SK-N-SH (cell line): ENCODE data around the gene CIDEB. TPM values are rescaled to one million over a fixed set of nuclear protein-coding genes. Genes with fewer than 3 reads are reported as not detected.

Experiments used
- CTCF ChIA-PET: fragments of 300-600, 350-600 bp; formaldehyde crosslinking; extraction: SDS; loops from one replicate; lab custom pipeline; 2021; lab: Yijun Ruan, JAX
- POLR2A ChIA-PET: fragments of 350-600 bp; sonication (Branson Sonifier 250); formaldehyde crosslinking; extraction: SDS; loops from one replicate; lab custom pipeline; 2020; ENCODE audit warnings: antibody characterized with exemption, inconsistent platforms; lab: Yijun Ruan, JAX
- DNase-seq: peaks from one replicate; pipeline ENCODE4 v3.0.0; 2012
- H2AFZ ChIP-seq: fragments of 200-600 bp; sonication (generic); 2 replicates; pipeline ENCODE4 v1.8.1; 2016; ENCODE audit warnings: antibody characterized with exemption, mild to moderate bottlenecking, low read depth
- H3F3A ChIP-seq: fragments of 200-600 bp; sonication (generic); replicated peaks from 2 replicates; pipeline ENCODE3; 2016; ENCODE audit warnings: antibody characterized with exemption, mild to moderate bottlenecking; ENCODE audit not compliant: insufficient read depth
- H3K27ac ChIP-seq, 2 experiments: fragments of 200-500 bp in 1 of 2; fragments of 200-600 bp in 1 of 2; sonication (Bioruptor generic) in 1 of 2; sonication (generic), shearing (Covaris generic) in 1 of 2; 2 replicates each; pipeline versions ENCODE4 v1.5.1 to v1.6.1; 2014 to 2016; ENCODE audit warnings: low read depth in 2 of 2, inconsistent platforms in 1 of 2, low read length in 1 of 2, mild to moderate bottlenecking in 1 of 2, mixed read lengths in 1 of 2
- H3K27me3 ChIP-seq: fragments of 200-600 bp; sonication (generic), shearing (Covaris generic); 2 replicates; pipeline ENCODE4 v1.6.1; 2016; ENCODE audit warnings: mixed run types; ENCODE audit not compliant: insufficient read depth
- H3K36me3 ChIP-seq, 2 experiments: fragments of 200-500 bp in 1 of 2; fragments of 200-600 bp in 1 of 2; sonication (Bioruptor generic) in 1 of 2; sonication (generic) in 1 of 2; replicated peaks in 1 of 2; 2 replicates each; pipeline versions ENCODE3 to v1.5.1; 2014 to 2016; ENCODE audit warnings: low read length in 1 of 2, mild to moderate bottlenecking in 1 of 2; ENCODE audit not compliant: insufficient read depth in 2 of 2, control insufficient read depth in 1 of 2
- H3K4me1 ChIP-seq, 2 experiments: fragments of 200-500 bp in 1 of 2; fragments of 200-600 bp in 1 of 2; sonication (Bioruptor generic) in 1 of 2; sonication (generic), shearing (Covaris generic) in 1 of 2; 2 replicates each; pipeline versions ENCODE4 v1.5.1 to v1.6.1; 2014 to 2016; ENCODE audit warnings: low read depth in 1 of 2, low read length in 1 of 2, mixed run types in 1 of 2; ENCODE audit not compliant: insufficient read depth in 2 of 2, control insufficient read depth in 1 of 2
- H3K4me2 ChIP-seq: fragments of 200-600 bp; sonication (generic), shearing (Covaris generic); 2 replicates; pipeline ENCODE4 v1.6.1; 2017; ENCODE audit warnings: mixed run types
- H3K4me3 ChIP-seq, 2 experiments: fragments of 200-500 bp in 1 of 2; fragments of 200-600 bp in 1 of 2; sonication (Bioruptor generic) in 1 of 2; sonication (generic), shearing (Covaris generic) in 1 of 2; 2 replicates each; pipeline versions ENCODE4 v1.5.1 to v1.8.1; 2014 to 2016; ENCODE audit warnings: low read depth in 2 of 2, inconsistent platforms in 1 of 2, low read length in 1 of 2, mild to moderate bottlenecking in 1 of 2, mixed read lengths in 1 of 2, moderate library complexity in 1 of 2
- H3K79me2 ChIP-seq: fragments of 200-600 bp; sonication (generic); 2 replicates; pipeline ENCODE4 v1.8.1; 2017; ENCODE audit warnings: mild to moderate bottlenecking; ENCODE audit not compliant: insufficient read depth
- H3K9ac ChIP-seq: fragments of 200-600 bp; sonication (generic); 2 replicates; pipeline ENCODE4 v1.6.1; 2017; ENCODE audit warnings: mixed run types
- H3K9me2 ChIP-seq: fragments of 200-600 bp; sonication (generic); 2 replicates; pipeline ENCODE4 v1.6.1; 2017; ENCODE audit warnings: mixed run types
- H3K9me3 ChIP-seq: fragments of 200-600 bp; sonication (generic); 2 replicates; pipeline ENCODE4 v1.6.1; 2017; ENCODE audit warnings: mixed run types, mild to moderate bottlenecking, moderate library complexity
- H4K20me1 ChIP-seq: fragments of 200-600 bp; sonication (generic); 2 replicates; pipeline ENCODE4 v1.6.1; 2017; ENCODE audit warnings: mild to moderate bottlenecking, mixed run types; ENCODE audit not compliant: insufficient read depth
- CHD2 ChIP-seq: fragments of 150-350 bp; IDR thresholded peaks from 2 replicates; pipeline ENCODE4 v1.6.1; 2018; ENCODE audit warnings: low read length; ENCODE audit not compliant: partially characterized antibody
- ELF1 ChIP-seq: IDR thresholded peaks from 2 replicates; pipeline ENCODE4 v1.4.0; 2012
- EZH2phosphoT487 ChIP-seq: fragments of 200-600 bp; sonication (generic); IDR thresholded peaks from 2 replicates; pipeline ENCODE4 v1.6.1; 2017; ENCODE audit warnings: low read depth, mixed run types, mild to moderate bottlenecking, antibody characterized with exemption, moderate library complexity, borderline replicate concordance
- GABPA ChIP-seq: IDR thresholded peaks from 2 replicates; pipeline ENCODE4 v1.4.0; 2012; ENCODE audit warnings: low read depth, mild to moderate bottlenecking
- MEF2A ChIP-seq: IDR thresholded peaks from 2 replicates; pipeline ENCODE4 v1.4.0; 2012; ENCODE audit warnings: low read depth, borderline replicate concordance
- MXI1 ChIP-seq: IDR thresholded peaks from 2 replicates; pipeline ENCODE4 v1.6.1; 2012; ENCODE audit warnings: mild to moderate bottlenecking, low read depth, low read length, improper control_type of control experiment
- NRF1 ChIP-seq: IDR thresholded peaks from 2 replicates; pipeline ENCODE4 v1.6.1; 2012; ENCODE audit warnings: low read depth, mild to moderate bottlenecking, low read length
- RAD21 ChIP-seq: IDR thresholded peaks from 2 replicates; pipeline ENCODE4 v1.6.1; 2012; ENCODE audit warnings: mild to moderate bottlenecking, low read length
- RFX5 ChIP-seq: IDR thresholded peaks from 2 replicates; pipeline ENCODE4 v1.6.1; 2012; ENCODE audit warnings: mild to moderate bottlenecking, improper control_type of control experiment, low read length
- RXRA ChIP-seq: IDR thresholded peaks from 2 replicates; pipeline ENCODE4 v1.4.0; 2012; ENCODE audit warnings: low read depth, mild to moderate bottlenecking, borderline replicate concordance
- TAF1 ChIP-seq: IDR thresholded peaks from 2 replicates; pipeline ENCODE4 v1.6.1; 2012; ENCODE audit warnings: low read depth, mild to moderate bottlenecking, low read length, moderate library complexity, borderline replicate concordance
- TCF12 ChIP-seq: IDR thresholded peaks from 2 replicates; pipeline ENCODE4 v1.4.0; 2012
- TEAD4 ChIP-seq: IDR thresholded peaks from 2 replicates; pipeline ENCODE4 v1.4.0; 2012; ENCODE audit warnings: mild to moderate bottlenecking, borderline replicate concordance; ENCODE audit not compliant: insufficient read depth
- YY1 ChIP-seq: IDR thresholded peaks from 2 replicates; pipeline ENCODE4 v1.4.0; 2012; ENCODE audit warnings: low read depth, mild to moderate bottlenecking
- WGBS: methylation state at CpG from one replicate; pipeline ENCODE4 v1.1.6; 2017; ENCODE audit warnings: low lambda C conversion rate; 5-methylcytosine and 5-hydroxymethylcytosine counted together
- polyA plus RNA-seq, 3 experiments: library from polyadenylated mRNA; depleted of rRNA; stranded (reverse); fragments of >200 nt; gene quantifications; 2 replicates each; pipeline ENCODE4 v1.2.3, GENCODE V29; 2012
- TF ChIP-seq, protein P1 (sequence below): IDR thresholded peaks from 2 replicates; pipeline ENCODE4; 2012
- TF ChIP-seq, protein P2 (sequence below): IDR thresholded peaks from 2 replicates; pipeline ENCODE4 v1.4.0; 2012; ENCODE audit warnings: low read depth

Gene CIDEB
- polyA plus RNA-seq, 1 of the 3 experiments (the other 2 are of a cell fraction), result 0.05 TPM

DNA sequence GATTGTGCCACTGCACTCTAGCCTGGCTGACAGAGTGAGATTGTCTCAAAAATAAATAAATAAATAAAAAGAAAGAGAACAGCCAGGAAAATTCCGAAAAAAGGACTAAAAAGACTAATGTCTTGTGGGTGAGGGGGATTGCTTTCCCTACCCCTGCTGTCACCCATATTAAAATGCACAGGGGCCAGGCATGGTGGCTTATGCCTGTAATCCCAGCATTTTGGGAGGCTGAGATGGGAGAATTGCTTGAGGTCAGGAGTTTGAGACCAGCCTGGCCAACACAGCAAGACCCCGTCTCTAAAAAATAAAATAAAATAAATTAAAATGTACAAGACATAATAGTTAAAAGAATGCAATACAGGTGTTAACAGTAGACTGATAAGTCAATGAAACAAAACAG, 14.3 kb downstream of the CIDEB start:
- peaks cover 18% of the 10 kb centered on the region for H3F3A ChIP-seq
- POLR2A ChIA-PET, result no interaction called here

DNA sequence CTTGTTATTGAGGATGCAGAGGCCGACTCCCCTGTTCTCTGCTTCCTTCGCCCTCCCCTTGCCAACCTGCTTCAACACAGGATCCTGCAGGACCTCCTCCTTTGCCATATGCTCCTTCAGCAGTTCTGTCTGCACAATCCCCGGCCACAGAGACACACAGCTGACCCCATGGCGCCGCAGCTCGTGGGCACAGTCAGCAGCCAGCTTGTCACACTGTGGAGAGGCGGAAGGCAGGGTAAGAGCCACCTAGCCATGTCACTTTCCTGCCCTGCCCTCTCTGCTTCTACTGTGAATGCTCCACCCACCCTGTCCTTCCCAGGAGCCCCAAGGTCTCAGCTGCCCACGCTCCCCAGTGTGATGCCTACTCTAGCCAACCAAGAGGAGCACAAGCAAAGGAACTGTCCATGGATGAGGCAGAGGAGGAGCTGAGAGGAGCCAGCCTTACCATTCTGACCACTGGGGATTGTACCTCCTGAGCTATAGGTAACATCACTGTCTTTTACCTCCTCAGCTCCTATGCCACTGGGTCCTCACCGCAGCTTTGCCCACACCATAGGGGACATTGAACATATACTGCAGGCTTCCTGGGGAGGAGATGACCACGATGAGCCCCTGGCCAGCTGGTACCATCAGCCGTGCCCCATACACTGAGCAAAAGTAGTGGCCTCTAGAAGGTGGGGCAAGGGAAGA, 15.5 kb downstream of the CIDEB start:
- Histone ChIP-seq H3K9me3 (no peaks in the 10 kb centered on the region), H3K9me2 (no peaks in the 10 kb centered on the region), H3K27me3 (no peaks in the 10 kb centered on the region), H3F3A (peaks cover 6% of the 10 kb centered on the region), H4K20me1 (no peaks in the 10 kb centered on the region), H2AFZ (no peak overlapping the region), H3K4me1 (peaks cover 0 to 3% of the 10 kb centered on the region in 2 experiments; a peak in 2 of 4 replicates), H3K27ac (no peak overlapping the region), H3K4me2 (no peak overlapping the region), H3K36me3 (peaks cover 14 to 45% of the 10 kb centered on the region in 2 experiments), H3K9ac (no peak overlapping the region), H3K79me2 (no peaks in the 10 kb centered on the region), H3K4me3 (no peak overlapping the region)
- TF ChIP-seq ELF1 (no peak), TCF12 (no peak), RAD21 (no peak), GABPA (no peak), EZH2phosphoT487 (no peak), MXI1 (no peak), YY1 (no peak), MEF2A (no peak), TAF1 (no peak), RXRA (no peak), CHD2 (no peak), NRF1 (no peak)
- TF ChIP-seq, protein P1, sequence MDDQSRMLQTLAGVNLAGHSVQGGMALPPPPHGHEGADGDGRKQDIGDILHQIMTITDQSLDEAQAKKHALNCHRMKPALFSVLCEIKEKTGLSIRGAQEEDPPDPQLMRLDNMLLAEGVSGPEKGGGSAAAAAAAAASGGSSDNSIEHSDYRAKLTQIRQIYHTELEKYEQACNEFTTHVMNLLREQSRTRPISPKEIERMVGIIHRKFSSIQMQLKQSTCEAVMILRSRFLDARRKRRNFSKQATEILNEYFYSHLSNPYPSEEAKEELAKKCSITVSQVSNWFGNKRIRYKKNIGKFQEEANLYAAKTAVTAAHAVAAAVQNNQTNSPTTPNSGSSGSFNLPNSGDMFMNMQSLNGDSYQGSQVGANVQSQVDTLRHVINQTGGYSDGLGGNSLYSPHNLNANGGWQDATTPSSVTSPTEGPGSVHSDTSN, result no peak
- TF ChIP-seq, protein P2, sequence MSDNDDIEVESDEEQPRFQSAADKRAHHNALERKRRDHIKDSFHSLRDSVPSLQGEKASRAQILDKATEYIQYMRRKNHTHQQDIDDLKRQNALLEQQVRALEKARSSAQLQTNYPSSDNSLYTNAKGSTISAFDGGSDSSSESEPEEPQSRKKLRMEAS, result no peak
- ChIA-PET CTCF (interaction anchor here (0.8 to 6.2 kb wide), 5 partner anchors 11 to 139 kb away, joined by 3 to 43 read pairs (median 18); partner anchors contain the start of genes CIDEB and TINF2), POLR2A (interaction anchor here (1.4 kb wide), 1 partner anchor 21 kb away, joined by 6 read pairs; the partner anchor contains the start of gene RABGGTA)
- 86% methylated on average over 10 of the region's 11 CpGs for WGBS
- no peak for DNase-seq

More for the DNA sequence above, 14.3 kb downstream of the CIDEB start:
- DNase-seq, result no peak
- Histone ChIP-seq H3K27me3 (no peaks in the 10 kb centered on the region), H3K9me3 (no peaks in the 10 kb centered on the region), H3K4me3 (no peak overlapping the region), H2AFZ (no peak overlapping the region), H3K27ac (no peak overlapping the region), H3K4me1 (peaks cover 0 to 6% of the 10 kb centered on the region in 2 experiments; a peak in 3 of 4 replicates), H3K9ac (no peak overlapping the region), H3K9me2 (no peaks in the 10 kb centered on the region), H3K4me2 (no peak overlapping the region), H3K79me2 (no peaks in the 10 kb centered on the region; the same call in 1 of the 2 replicates), H4K20me1 (no peaks in the 10 kb centered on the region), H3K36me3 (peaks cover 14 to 45% of the 10 kb centered on the region in 2 experiments)
- TF ChIP-seq RFX5 (no peak), TEAD4 (no peak)
- WGBS, result 91% methylated on average over 2 of the region's 2 CpGs
- CTCF ChIA-PET, result interaction anchor here (0.6 to 6.2 kb wide), 5 partner anchors 12 to 50 kb away, joined by 3 to 43 read pairs (median 18); partner anchors contain the start of genes CIDEB, RABGGTA and TINF2
